Endometrial microvascular endothelial cells (primary cell): ENCODE data around the gene MOB3A. TPM values are rescaled to one million over a fixed set of nuclear protein-coding genes. Genes with fewer than 3 reads are reported as not detected.

Experiments used
- in situ Hi-C: cut with HindIII; loops from 2 replicates; pipeline ENCODE4 v1.10.0; 2017; ENCODE audit warnings: low sequenced_read_pairs, low pct_unique_long_range_greater_than_20kb; ENCODE audit errors: inconsistent ontology term
- total RNA-seq: library from RNA; depleted of rRNA; stranded (reverse); fragments of >200 nt; gene quantifications from one replicate; pipeline ENCODE4 v1.2.3, GENCODE V29; 2015; ENCODE audit errors: inconsistent ontology term

MOB3A gene
- total RNA-seq, 1 donor from 2014 or later = 66.6 TPM

DNA sequence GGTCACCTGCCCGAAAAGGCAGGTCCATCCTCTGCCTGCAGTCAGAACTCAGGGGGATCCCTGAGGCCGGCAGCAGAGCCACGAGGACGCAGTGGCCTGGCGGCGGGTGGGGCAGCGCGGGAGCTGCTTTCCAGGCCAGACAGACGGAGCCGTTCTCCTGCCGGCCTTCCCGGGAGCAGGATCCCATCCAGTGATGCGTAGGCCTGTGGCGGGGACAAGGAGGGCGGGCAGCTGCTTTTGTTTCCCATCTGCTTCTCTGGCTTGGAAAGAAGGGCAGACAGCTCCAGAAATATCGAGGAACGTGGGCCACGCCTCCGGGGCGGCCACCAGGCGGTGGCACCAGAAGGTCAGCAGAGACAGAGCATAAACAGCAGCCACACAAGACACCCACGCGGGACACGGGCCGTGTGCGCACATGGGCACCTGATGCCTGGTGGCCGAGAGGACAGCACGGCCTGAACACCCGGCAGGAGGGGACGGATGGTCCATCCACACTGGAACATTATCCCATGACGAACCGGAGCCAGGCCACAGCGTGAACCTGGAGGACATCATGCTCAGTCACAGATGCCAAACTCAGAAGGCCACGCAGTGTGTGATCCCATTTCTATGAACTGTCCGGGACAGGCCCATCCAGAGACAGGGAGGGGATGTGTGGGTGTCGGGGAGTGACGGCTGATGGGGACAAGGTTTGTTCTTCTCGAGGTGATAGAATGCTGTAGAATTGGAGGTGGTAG, 31.2 kb downstream of the MOB3A start:
- in situ Hi-C loops = no loop called here

DNA sequence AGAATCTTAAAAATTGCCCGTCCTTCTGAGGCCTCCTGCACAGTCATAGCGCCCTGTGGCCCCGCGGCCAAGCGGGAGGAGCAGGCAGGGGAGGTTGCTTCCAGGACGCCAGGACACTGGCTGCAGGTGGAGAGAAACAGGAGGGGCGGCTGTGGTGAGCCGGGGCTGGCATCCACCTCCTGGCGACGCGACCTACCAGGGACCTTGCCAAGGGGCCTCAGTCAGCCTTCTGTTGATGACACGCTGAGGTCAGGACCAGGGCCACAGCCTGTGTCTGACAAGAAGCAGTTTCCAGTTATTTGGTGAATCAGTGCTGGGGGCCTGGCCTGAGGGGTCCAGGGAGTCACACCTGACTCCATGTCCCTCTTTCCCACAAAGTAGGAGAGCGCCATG, 31.7 kb downstream of the MOB3A start:
- in situ Hi-C loops = no loop called here

DNA sequence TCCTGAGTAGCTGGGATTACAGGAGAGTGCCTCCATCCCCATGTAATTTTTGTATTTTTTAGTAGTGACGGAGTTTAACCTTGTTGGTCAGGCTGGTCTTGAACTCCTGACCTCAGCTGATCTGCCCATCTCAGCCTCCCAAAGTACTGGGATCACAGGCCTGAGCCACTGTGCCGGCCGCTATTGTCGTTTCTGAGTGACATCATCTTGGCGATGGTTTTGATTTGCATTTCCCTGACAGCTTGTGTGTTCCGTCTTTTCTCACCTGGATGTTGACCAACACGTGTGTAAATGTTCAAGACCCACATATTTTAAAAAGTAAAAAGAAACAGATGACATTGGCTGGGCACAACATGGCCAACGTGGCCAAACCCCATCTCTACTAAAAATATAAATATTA, 32.3 kb downstream of the MOB3A start:
- in situ Hi-C loops = no loop called here

DNA sequence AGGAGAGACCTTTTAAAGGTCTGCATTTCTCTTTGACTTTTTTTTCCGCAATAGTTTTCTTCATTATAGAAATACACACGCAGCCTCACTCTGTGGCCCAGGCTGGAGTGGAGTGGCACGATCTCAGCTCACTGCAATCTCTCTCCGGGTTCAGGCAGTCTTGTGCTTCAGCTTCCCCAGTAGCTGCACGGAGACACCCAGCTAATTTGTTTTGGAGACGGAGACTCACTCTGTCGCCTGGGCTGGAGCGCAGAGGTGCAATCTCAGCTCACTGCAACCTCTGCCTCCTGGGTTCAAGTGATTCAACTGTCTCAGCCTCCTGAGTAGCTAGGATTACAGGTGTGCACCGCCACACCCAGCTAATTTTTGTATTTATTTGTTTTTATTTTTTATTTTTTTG, 33.4 kb downstream of the MOB3A start:
- in situ Hi-C loops = no loop called here

DNA sequence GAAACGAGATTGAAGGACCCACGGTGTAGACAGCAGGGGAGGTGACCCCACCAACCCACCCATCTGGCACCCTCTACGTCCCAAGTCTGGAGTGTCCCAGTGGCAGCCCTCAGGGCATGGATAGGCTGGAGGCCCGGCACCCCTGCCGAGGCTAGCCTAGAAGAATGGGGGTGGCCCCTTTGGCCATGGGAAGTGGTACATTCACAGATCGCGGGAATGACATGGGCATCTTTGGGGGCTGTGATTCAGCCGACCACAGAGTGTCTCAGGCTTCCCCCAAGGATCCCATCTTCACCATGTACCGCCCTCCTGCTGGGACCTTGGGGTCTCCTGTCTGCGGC, 33.8 kb downstream of the MOB3A start:
- in situ Hi-C loops = no loop called here

DNA sequence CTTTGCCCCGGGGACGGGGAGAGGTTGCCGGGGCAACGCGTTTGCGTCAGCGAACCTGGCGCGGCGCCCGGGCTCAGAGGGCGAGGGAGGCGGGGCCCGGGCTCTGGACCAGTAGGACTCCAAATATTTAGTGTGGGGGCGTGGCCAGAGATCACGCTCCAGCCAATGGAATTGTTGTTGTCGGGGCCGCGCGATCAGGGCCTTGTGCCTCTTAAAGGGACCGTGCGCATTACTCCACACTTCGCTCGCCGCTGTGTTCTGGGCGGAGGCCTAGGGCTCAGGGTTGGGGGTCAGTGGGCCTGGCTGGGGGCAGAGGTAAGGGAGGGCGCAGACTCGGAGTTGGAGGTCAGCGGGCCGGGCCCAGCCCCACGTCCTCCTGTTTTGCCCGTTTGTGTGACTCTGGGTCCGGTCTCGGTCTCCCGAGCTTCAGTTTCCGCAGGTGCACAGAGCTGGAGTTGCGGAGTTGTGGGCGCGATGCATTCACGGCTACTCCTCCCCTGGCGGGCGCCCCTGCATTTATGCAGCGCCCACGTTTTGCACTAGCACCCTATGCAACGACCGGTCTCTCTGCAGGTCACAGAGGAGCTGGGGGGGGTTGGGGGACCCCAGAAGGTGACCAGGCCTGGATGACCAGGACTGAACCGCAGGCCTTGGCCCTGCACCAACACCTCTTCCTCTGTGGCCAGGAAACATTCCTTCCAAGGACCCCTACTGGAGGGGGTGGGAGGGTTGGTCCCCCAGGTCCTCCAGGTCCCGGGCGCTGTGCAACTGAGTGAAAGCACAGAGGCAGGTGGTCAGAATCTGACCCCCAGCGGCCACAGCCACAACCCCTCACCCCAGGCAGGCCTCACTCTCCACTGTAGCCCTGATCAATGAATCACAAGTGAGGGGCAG, 34.4 kb downstream of the MOB3A start:
- in situ Hi-C loops = no loop called here

DNA sequence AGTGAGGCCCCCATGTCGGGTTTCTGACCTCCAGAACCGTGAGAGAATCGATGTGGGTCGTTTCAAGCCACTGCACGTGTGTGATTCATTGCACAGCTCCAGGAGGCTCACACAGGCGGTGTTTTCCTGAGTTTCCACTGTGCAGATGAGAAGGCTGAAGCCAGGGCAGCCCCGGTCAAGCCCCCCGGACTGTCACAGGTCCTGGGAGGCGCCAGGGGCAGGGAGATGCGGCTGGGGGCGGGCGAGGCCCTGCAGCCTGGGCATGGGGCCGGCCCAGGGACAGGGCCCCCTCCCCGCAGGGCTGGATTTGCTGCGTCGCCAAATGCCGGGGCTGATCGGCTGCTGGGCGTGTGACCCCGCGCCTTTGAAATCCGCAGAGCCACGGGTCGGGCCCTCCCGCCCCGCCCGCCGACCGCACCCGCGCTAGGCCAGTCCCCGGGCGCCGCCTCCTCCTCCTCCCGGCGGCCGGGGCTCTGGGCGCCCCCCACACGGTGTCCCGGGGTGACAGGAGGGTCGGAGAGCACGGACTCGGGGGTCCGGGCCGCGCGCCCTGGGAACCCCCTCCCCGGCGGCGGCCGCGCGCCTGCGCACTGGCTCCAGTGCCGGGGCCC, 35.1 kb downstream of the MOB3A start:
- in situ Hi-C loops = no loop called here

DNA sequence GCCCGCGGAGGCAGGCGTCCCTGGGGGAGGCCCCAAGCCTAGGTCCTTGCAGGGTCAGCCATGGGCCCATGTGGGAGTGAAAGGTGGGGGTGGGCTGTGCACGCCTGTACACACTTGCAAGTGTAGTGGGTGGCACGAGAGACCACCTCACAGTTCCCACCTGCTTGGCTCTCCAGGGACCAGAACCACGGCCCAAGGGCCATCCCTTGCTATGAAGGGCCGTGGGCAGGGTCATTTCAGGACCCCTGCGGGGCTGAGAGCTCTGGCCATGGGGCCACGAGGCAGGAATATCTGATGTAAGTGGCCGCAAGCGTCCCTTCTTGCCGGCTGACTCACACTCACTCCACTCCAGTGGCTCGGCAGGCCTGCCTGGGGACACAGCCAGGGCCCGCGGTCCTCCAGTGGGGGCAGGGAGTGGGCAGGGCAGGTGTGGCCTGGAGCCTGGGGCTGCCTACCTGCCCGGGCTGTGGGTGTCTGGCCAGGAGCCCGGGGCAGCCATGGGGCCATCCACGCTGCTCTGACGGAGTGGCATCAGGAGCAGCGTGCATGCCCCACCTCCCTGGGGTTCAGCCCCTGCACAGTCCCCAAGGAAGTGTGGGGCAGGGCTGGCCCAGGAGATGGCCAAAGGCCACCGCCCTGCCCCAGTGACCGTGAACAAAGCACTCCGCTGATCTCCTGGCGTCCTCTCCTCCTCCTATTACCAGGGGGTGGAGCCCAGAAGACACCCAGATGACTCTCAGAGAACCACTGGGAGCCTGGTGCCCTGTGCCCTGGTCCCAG, 36.5 kb downstream of the MOB3A start:
- in situ Hi-C loops = no loop called here

DNA sequence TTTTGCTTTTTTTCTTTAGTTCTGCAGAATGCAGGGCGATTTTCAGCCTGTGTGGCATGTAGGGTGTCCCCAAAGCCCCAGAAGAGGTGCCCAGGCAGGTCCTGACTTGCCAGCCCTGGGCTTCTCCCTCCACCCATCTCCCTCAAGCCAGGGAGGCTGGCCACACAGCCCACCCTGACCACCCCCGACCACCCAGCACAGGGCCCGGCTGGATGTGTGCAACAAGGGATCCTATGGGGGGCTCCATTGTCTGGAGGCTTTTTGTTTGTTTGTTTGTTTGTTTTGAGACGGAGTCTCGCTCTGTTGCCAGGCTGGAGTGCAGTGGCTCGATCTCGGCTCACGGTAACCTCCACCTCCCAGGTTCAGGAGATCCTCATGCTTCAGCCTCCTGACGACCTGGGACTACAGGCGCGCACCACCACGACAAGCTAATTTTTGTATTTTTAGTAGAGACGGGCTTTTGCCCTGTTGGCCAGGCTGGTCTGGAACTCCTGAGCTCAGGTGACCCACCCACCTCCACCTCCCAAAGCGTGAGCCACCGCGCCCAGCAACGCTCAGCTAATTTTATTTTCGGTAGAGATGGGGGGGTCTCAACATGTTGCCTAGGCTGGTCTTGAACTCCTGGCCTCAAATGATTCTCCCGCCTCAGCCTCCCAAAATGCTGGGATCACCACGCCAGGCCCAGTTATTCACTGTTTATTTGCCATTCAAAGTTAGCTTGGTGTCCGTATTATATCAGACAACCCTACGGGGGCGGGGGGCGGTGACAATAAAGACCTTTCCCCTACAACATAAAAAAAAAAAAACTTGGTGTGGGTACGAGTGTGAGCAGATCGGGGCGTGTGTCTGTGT, 37.3 kb downstream of the MOB3A start:
- in situ Hi-C loops = no loop called here

DNA sequence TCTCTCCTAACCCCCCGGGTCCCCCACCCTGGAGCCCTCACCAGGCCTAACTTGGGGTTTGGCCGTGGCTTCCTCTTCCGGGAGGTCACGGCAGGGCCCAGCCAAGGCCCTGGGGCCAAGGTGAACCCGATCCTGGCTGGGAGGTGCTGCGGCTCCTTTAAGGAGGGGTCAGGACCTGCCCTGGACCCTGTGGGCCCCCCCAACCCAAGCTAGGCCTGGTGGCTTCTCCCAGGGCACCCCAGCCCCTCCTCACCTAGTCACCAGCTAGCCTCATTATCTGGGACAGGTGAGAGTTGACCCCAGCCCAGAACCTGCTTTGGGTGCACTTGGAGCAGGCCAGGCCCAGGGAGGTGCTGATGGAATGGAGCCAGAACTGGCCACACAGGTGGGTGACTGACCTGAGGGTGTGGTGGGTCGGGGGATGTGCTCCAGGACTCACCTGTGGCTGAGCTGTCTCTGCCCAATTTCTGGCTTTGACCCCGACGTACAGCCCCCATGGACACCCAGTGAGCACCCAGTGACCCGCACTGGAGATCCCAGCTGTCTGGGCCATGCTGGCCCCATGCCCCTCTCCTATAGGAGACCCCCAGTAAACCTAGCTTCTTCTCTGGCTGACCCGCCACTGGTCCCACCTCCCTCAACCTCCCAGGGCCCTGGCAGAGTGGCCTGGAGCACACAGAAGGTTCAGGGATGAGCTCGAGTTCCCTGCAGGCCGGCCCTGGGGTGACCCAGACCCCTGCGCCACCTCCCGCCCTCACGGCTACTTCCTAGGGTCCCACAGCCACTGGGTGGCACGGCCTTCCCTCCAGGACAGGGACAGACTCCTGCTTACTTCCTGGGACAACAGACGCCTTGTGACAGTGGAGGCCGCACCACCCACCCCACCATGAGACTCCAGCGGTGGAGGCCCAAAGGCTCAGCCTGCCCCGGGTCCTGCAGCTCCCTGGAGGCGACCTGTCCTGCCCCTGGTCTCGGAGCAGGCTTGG, 38.3 kb downstream of the MOB3A start:
- in situ Hi-C loops = no loop called here

DNA sequence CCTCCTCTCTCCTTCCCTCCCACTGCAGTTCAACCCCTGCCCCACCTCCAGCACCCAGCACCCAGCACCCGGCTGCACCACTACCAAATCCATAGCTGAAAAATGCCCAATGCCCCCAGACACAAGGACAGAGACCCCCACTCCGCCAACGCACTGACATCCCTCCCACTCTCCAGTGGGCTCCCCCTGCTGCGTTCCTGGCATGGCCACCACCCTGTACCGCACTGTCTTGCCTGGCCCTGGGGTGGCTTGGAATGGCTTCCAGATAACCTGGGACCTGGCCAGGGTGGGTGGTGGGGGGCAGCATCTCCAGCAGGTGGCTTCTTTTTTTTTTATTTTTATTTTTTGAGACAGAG, 39.3 kb downstream of the MOB3A start:
- in situ Hi-C loops = no loop called here

DNA sequence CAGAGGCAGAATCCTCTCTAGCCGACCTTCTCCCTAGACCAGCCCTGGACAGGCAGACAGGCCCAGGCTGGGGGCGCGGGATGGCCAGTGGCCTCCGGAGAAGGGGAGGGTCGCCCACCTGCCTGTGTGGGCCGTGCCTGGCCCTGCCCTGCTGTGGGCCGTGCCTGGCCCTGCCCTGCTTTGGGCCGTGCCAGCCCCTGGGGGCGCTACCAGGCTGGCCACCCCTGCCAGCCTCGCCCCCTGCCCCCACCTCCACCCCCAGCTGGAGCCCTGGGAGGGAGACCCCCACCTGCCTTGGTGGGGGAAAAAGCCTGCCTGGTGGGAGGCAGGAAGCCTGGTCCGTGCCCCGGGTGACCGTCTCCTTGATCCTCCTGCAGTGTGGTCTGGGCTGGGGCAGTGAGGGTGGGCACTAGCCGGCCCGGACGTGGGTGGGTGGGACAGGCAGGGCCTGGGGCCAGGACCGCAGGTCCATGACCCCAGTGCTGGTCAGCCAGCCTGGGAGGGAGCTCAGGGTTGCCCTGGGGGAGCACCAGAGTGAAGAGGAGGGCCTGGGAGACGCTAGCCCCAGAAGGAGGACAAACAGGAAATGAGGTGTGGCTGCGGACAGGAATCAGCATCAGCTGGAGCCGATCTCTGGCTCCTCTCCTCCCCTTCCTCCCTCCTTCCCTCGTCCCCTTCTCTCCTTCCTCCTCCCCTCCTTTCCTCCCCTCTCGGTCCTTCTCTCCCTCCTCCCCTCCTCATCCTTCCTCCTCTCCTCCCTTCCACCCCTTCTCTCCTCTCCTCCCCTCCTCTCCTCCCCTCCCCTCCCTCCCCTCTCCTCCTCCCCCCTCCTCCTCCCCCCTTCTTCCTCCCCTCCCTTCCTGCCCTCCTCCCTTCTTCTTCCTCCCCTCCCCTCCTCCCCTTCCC, 39.9 kb downstream of the MOB3A start:
- in situ Hi-C loops = no loop called here

DNA sequence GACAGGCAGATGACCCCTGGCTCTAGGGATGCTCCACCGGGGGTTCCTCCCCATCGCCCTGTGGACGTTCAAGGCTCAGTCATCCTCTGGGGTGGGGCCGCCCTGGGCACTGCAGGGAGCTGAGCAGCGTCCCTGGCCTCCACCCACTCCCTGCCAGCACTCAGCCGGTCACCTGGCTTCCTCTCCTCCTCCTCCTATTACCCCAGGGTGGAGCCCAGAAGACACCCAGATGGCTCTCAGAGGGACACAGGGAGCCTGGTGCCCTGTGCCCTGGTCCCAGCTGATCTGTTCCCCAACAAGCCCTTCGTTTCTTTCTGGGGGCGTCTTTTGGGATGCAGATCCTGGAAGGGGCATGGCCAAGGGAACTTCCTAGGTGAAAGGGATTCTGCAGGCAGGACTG, 41.4 kb downstream of the MOB3A start:
- in situ Hi-C loops = no loop called here

DNA sequence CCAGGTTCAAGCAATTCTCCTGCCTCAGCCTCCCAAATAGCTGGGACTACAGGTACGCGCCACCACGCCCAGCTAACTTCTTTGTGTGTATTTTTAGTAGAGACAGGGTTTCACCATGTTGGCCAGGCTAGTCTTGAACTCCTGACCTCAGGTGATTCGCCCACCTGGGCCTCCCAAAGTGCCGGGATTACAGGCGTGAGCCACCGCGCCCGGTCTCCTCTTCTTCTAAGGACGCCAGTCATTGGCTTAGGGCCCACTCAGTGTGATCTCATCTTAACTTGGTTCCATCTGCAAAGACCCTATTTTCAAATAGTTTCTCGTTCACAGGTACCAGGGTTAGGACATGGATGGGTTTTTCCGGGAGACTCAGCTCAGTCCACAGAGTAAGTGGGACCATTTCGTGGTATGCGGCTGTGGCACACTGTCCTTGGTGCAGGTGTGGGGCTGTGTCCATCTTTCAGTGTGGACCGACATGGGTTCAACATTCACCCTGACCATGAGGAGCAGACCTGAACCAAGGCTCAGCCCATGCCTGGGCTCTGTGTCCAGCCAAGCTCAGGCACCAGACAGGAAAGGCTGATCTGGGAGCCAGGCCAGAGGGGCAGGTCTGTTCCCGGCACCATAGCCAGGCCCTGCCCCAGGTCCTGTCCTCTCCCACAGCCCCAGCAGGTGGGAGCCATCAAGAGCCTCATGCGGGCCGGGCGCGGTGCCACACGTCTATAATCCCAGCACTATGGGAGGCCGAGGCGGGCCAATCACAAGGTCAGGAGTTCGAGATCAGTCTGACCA, 42.3 kb downstream of the MOB3A start:
- in situ Hi-C loops = no loop called here

DNA sequence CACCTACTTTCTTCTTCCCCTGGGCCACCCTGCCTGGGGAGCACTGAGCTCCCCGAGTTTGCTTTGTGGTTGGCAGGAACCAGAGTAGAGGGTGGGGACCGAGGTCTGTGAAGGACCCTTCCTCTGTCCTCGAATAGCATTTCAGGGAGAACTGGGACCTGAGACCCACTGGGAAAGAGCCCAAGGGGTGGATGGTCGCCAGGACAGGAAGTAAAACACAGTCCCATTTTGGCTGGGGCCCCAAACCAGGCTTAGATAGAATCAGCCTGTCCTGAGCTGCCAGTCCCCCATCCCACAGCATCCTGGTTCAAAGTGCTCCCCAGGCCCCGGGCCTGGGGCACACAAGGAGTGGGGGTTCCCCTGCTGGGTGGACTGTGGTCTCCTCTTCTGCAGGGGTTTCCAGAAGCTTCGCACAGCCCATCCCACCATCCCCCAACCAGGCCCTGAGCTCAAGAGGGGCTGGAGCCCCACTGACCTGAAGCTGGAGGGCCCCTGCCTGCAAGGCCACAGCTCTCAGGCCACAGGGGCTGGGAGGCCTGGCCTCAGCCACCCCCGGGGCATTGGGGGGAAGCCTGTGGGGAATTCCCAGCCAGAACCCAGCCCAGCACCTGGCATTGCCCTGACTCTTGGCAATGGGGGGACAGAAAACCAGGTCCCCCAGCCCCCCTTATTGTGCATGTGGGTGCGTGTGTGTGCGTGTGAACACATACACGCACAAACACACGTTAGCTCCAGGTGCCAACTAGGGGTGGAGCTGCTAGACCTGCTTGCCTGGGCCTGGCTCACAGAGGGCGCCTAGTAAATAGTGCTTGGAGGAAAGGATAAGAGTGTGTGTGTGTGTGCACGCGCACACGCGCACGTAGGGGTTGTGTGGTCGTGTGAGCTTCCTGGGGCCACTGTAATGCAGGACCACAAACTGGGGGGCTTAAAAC, 44.1 kb downstream of the MOB3A start:
- in situ Hi-C loops = no loop called here
